ENCODE results near the gene CYP27C1. TPM values are rescaled to one million over a fixed set of nuclear protein-coding genes. Genes with fewer than 3 reads are reported as not detected.

CYP27C1 gene
- total and polyA plus RNA-seq, 2 donors (not counting 1 experiment from before 2014, with no cell fraction given): 0.07 TPM; not detected in 1

GRCh38 chr2:127143841-127144782, 76.0 kb downstream of the CYP27C1 start:
- Histone ChIP-seq H3K9me3 (ENCODE audit: control insufficient read depth, insufficient read depth, low read depth, low read length) (no peaks in the 10 kb centered on the region), H3K4me1 (ENCODE audit: control insufficient read depth, extremely low read depth, insufficient read depth, low read length) (peaks cover 9% of the 10 kb centered on the region), H3K4me3 (replicated peaks in 1 of 4; ENCODE audit: control extremely low read depth in 1 of 4, insufficient read depth in 1 of 4, low read depth in 3 of 4, low read length in 4 of 4) (no peak overlapping the region), H3K27ac (ENCODE audit: insufficient read depth, low read length) (no peak overlapping the region), H3K27me3 (ENCODE audit: control insufficient read depth, insufficient read depth, low read length) (peaks cover 4% of the 10 kb centered on the region), H3K4me2 (ENCODE audit: extremely low read depth, insufficient read depth, low read length) (no peak overlapping the region), H4K20me1 (ENCODE audit: control insufficient read depth, extremely low read depth, insufficient read depth, low read length) (no peaks in the 10 kb centered on the region), H3K36me3 (ENCODE audit: control insufficient read depth, insufficient read depth, low read length) (no peaks in the 10 kb centered on the region), H3K9ac (ENCODE audit: insufficient read depth, low read length) (no peak overlapping the region), H3K79me2 (ENCODE audit: control insufficient read depth, insufficient read depth, low read length) (no peaks in the 10 kb centered on the region), H2AFZ (ENCODE audit: low read length) (peak overlapping the region; percentile 56)
- no peak for TF ChIP-seq EZH2 (IDR thresholded peaks at IDR 0.05; ENCODE audit: low read length, missing control alignments)
- TF ChIP-seq CTCF (conservative IDR thresholded peaks at IDR 0.05 in 1 of 2, IDR thresholded peaks at IDR 0.05 in 1 of 2; ENCODE audit: low read depth in 1 of 2, low read length in 2 of 2): peak in 1 of 2 donors; percentile 13
- peak; percentile 55 to 70 for DNase-seq (ENCODE audit: low read depth in 2 of 2)

DNA sequence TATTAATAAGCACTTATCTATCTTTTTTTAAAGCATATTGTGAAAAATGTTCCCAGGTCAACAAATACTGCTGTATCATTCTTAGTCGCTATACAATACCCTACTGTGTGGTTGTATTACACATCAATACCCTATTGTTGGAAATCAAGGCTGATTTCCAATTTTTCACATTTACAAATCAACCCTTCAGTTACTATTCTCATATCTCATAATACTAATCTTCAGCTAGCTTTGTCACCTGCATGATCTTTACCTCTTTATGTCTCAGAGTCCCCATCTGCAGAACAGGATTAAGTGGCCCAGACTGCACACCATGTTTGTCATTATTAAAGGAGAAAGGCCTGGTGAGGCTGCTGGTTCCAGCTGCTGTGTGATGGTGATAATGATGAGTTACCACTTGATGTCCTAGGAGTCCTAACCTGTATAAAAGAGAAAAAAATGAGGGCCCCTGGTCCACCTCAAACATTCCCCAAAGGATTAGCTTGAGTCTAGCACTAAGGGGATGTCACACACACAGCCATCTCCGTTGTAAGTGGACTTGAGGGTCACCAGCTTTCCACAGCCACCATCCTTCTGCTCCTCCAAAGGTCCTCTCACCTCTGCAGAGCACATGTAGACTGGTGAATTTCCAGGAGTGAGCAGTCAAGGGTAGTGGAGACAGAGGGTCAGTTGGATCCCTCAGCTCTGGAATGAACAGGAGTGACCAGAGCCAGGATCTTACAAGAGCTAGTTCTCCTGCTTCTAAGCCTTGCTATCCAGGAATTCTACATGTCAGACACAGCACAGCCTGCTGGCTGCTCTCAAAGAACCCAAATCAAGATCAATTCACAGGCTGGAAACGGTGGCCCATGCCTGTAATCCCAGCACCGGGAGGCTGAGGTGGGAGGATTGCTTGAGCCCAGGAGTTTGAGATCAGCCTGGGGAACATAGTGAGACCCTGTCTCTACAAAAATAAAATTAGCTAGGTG, 77.2 kb downstream of the CYP27C1 start:
- Histone ChIP-seq H3K36me3 (ENCODE audit: control insufficient read depth, insufficient read depth, low read length) (no peaks in the 10 kb centered on the region), H3K79me2 (ENCODE audit: control insufficient read depth, insufficient read depth, low read length) (no peaks in the 10 kb centered on the region), H2AFZ (ENCODE audit: low read length) (no peak overlapping the region), H3K27me3 (ENCODE audit: control insufficient read depth, insufficient read depth, low read length) (peaks cover 4% of the 10 kb centered on the region), H4K20me1 (ENCODE audit: control insufficient read depth, extremely low read depth, insufficient read depth, low read length) (no peaks in the 10 kb centered on the region), H3K9me3 (ENCODE audit: control insufficient read depth, insufficient read depth, low read depth, low read length) (no peaks in the 10 kb centered on the region), H3K4me3 (replicated peaks in 1 of 4; ENCODE audit: control extremely low read depth in 1 of 4, insufficient read depth in 1 of 4, low read depth in 3 of 4, low read length in 4 of 4) (no peak overlapping the region), H3K4me1 (ENCODE audit: control insufficient read depth, extremely low read depth, insufficient read depth, low read length) (peaks cover 9% of the 10 kb centered on the region), H3K27ac (ENCODE audit: insufficient read depth, low read length) (no peak overlapping the region), H3K9ac (ENCODE audit: insufficient read depth, low read length) (no peak overlapping the region), H3K4me2 (ENCODE audit: extremely low read depth, insufficient read depth, low read length) (no peak overlapping the region)
- TF ChIP-seq EZH2 (IDR thresholded peaks at IDR 0.05; ENCODE audit: low read length, missing control alignments): no peak
- TF ChIP-seq CTCF (conservative IDR thresholded peaks at IDR 0.05 in 1 of 2, IDR thresholded peaks at IDR 0.05 in 1 of 2; ENCODE audit: low read depth in 1 of 2, low read length in 2 of 2): peak in 1 of 2 donors; percentile 4
- DNase-seq (ENCODE audit: low read depth in 2 of 2): no peak

DNA sequence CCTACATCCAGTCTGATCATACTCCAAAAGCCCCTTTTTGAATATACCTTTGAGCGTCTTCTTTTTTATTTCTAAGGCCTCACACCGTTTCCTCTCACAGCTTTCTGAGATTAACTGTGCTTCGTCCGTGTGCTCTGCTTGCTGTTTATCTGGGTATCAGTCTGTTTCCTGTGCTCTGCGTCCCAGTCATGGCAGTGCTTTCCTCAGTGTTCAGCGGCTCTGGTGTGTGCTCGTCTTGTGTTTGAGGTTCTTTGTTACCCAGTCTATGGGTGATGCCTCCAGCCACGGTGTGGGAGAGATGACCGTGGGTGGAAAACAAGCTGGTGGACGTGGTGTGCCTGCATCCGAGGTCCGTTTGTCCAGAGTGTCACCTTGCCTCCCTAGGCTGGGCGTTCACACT, 79.6 kb downstream of the CYP27C1 start:
- Histone ChIP-seq H3K9ac (ENCODE audit: insufficient read depth, low read length) (no peak overlapping the region), H3K27ac (ENCODE audit: insufficient read depth, low read length) (no peak overlapping the region), H3K4me1 (ENCODE audit: control insufficient read depth, extremely low read depth, insufficient read depth, low read length) (peaks cover 7% of the 10 kb centered on the region), H3K27me3 (ENCODE audit: control insufficient read depth, insufficient read depth, low read length) (peaks cover 8% of the 10 kb centered on the region), H3K9me3 (ENCODE audit: control insufficient read depth, insufficient read depth, low read depth, low read length) (no peaks in the 10 kb centered on the region), H4K20me1 (ENCODE audit: control insufficient read depth, extremely low read depth, insufficient read depth, low read length) (no peaks in the 10 kb centered on the region), H3K79me2 (ENCODE audit: control insufficient read depth, insufficient read depth, low read length) (no peaks in the 10 kb centered on the region), H3K36me3 (ENCODE audit: control insufficient read depth, insufficient read depth, low read length) (no peaks in the 10 kb centered on the region), H3K4me2 (ENCODE audit: extremely low read depth, insufficient read depth, low read length) (no peak overlapping the region), H3K4me3 (replicated peaks in 1 of 4; ENCODE audit: control extremely low read depth in 1 of 4, insufficient read depth in 1 of 4, low read depth in 3 of 4, low read length in 4 of 4) (no peak overlapping the region), H2AFZ (ENCODE audit: low read length) (no peak overlapping the region)
- DNase-seq (ENCODE audit: low read depth in 2 of 2): no peak
- TF ChIP-seq EZH2 (IDR thresholded peaks at IDR 0.05; ENCODE audit: low read length, missing control alignments): no peak
- TF ChIP-seq CTCF (conservative IDR thresholded peaks at IDR 0.05 in 1 of 2, IDR thresholded peaks at IDR 0.05 in 1 of 2; ENCODE audit: low read depth in 1 of 2, low read length in 2 of 2): no peak
